Liver (tissue), 3 donors: Measurements from ENCODE around the gene AHNAK2.

ENCODE experiments used
- SP1 ChIP-seq: IDR thresholded peaks from 2 replicates; pipeline ENCODE4 v1.6.1; 2018; ENCODE audit warnings: antibody characterized with exemption, mild to moderate bottlenecking
- TAF1 ChIP-seq: conservative IDR thresholded peaks from 2 replicates; pipeline ENCODE4 v1.6.1; 2016; ENCODE audit warnings: antibody characterized with exemption, mild to moderate bottlenecking
- TF ChIP-seq, protein P1 (sequence below): fragments of 150-350 bp; IDR thresholded peaks from 2 replicates; pipeline ENCODE4 v1.5.1; 2017; ENCODE audit warnings: improper control_type of control experiment, low read depth, low read length; ENCODE audit not compliant: missing input control
- donor health status: healthy.
- donor health status: healthy.

DNA sequence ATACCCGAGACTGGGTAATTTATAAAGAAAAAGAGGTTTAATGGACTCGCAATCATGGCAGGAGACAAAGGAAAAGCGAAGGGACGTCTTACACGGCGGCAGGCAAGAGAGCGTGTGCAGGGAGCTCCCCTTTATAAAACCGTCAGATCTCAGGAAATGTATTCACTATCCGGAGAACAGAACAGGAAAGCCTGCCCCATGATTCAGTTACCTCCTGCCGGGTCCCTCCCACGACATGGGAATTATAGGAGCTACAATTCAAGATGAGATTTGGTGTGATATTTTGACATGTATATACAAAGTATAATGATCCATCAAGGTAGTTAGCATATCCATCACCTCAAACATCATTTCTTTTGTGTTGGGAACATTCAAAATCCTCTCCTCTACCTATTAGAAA is 45.0 kb upstream of the AHNAK2 start:
- no peak for TF ChIP-seq SP1
- TF ChIP-seq, protein P1, sequence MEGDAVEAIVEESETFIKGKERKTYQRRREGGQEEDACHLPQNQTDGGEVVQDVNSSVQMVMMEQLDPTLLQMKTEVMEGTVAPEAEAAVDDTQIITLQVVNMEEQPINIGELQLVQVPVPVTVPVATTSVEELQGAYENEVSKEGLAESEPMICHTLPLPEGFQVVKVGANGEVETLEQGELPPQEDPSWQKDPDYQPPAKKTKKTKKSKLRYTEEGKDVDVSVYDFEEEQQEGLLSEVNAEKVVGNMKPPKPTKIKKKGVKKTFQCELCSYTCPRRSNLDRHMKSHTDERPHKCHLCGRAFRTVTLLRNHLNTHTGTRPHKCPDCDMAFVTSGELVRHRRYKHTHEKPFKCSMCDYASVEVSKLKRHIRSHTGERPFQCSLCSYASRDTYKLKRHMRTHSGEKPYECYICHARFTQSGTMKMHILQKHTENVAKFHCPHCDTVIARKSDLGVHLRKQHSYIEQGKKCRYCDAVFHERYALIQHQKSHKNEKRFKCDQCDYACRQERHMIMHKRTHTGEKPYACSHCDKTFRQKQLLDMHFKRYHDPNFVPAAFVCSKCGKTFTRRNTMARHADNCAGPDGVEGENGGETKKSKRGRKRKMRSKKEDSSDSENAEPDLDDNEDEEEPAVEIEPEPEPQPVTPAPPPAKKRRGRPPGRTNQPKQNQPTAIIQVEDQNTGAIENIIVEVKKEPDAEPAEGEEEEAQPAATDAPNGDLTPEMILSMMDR: no peak
- no peak for TF ChIP-seq TAF1
